NCI-H2029 (cell line): ENCODE data around the gene ST3GAL4.

ENCODE experiments used
- DNase-seq: peaks from one replicate; lab custom pipeline; 2025; lab: John Stamatoyannopoulos, UW

The ST3GAL4 gene

DNA sequence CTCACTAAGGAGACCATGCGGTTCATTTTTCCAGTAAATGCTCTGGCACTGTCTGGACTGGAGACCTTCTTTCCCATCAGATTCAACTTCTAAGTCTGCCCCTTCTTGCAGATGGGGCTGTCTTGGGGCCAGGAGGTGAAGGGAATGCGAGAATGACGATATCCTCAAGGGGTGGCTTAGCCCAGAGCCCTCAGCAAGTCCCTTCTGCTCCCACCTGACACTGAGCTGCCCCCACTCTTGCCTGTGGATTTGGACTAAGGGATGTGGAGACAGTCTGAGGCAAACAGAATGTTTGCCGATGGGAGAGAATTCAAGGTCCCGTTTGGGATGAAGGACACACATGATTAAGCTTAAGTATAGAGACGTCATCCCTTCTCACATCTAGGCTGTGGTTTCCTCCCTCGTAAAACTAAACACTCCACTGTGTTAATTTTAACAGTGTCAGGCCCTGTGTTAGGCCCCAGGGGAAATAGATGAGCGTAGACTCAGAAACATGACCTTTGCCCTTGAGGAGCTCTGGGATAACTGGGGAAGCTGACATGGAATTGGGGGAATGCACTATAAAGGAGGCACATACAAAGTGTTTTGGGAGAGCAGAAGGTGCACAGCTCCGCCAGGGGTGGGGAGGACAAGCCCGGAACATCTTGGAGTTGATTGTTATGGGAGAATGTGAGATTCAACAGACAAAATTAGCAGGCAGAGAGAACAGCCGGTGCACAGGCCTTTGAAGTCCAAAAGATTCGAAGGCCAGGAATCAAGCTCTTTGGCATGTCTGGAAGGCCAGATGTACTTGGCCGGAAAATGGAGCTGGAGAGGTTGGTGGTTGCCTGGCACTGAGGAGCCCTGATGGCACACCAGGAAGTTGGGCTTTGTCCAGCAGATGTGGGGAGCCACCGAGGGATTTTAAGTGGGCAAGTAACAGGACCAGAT lies 71.6 kb downstream of the ST3GAL4 start:
- peak; percentile 19 for DNase-seq

- DNase-seq = no peak
These were observed 75.3 kb downstream of the ST3GAL4 start for GRCh38 chr11:126430581-126431335.

DNA sequence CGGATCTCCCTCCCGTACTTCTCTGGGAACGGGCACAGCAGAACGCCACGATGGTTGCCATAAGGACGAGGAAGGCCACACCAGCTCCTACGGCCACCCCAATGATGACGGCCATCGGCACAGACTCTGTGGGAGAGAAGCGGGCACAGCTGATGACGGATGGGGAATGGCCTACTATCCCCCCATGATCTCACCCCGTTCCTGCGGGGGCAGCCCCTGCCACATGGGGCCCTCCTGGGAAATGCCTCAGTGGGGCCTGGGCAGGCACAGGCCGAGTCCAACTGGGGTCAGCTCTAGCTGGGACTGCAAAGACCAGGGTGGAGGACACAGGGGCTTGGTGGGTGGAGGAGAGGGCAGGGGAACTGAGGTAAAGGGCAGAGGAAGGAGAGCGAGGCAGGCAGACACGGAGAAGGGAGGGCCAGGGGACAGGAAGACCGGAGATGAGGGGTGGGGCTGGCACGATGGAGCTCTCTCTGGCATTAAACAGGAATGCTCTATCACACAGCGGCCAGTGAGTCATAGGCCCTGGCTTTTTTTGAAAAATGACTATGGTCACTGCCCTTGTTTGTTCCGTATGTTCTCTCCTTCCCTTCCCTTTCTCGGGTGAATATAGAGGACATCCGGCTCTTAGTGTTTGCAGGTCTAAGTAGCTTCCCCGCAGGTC lies 76.0 kb downstream of the ST3GAL4 start:
- DNase-seq = no peak

- DNase-seq = no peak
These were observed 76.6 kb downstream of the ST3GAL4 start for GRCh38 chr11:126432065-126432461.

DNA sequence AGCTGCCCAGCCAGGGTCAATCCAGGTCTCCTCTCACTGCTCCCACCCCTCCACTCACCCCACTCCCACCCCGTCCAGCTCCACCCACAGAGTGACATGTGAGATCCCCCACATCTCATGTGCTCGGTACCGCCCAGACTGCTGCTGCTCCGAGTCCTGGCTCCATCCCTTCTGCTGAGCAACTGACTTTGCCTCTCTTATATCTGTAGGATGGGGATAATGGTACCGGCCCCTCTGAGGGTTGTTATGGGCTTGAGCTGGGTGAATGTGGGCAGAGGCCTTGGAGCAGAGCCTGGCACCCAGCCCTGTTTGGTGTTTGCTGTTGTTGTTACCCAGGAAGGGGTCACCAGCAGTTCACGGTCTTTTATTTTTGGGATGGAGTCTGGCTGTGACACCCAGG lies 77.0 kb downstream of the ST3GAL4 start:
- no peak for DNase-seq

- DNase-seq = no peak
These were observed 77.9 kb downstream of the ST3GAL4 start for GRCh38 chr11:126433244-126433846.

- DNase-seq = no peak
These were observed 78.8 kb downstream of the ST3GAL4 start for GRCh38 chr11:126433989-126434949.

- DNase-seq = no peak
These were observed 79.5 kb downstream of the ST3GAL4 start for GRCh38 chr11:126434950-126435335.

DNA sequence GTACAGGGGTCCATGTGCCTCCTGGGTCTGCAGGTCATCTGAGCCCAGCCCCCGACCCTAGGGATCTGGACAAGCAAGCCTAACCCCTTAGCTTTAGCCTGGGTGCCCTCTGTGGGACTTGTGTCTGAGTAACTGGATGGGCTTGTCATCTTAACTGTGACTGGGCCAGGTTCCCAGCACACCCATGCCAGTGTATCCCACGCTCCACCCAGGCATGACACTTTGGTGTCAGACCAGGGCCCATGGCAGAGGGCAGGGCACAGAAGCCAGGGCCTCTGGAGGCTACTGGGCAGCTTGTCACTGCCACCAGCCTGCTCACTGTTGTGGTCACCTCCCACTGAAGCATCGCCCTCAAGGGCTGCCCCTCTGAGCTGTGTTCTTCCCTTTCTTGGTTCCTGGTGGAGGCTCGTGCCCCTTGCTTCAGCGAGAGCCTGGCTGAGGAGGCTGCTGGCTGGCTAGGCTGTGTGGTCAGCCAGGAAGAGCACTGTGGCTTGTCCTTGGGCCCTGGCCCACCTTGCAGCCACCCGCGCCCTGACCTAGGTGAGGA lies 80.8 kb downstream of the ST3GAL4 start:
- DNase-seq = no peak

- no peak for DNase-seq
These were observed 82.2 kb downstream of the ST3GAL4 start for GRCh38 chr11:126437731-126438130.

DNA sequence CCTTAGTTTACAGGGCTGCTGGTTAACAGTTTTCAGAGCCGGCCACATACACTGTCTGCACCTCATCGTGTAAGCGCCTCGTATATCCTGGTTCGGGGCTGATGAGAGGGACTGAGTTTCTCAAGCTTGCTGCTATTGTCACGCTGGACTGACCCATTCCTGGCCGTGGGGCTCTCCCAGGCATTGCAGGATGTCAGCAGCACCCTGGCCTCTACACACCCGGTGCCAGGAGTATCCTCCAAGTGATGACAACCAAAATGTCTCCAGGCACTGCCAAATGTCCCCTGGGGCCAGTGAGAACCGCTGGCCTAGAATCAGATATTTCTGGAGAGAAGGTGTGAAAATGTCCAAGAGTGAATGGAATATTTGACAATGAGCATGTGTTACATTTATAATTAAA lies 82.8 kb downstream of the ST3GAL4 start:
- DNase-seq = no peak

DNA sequence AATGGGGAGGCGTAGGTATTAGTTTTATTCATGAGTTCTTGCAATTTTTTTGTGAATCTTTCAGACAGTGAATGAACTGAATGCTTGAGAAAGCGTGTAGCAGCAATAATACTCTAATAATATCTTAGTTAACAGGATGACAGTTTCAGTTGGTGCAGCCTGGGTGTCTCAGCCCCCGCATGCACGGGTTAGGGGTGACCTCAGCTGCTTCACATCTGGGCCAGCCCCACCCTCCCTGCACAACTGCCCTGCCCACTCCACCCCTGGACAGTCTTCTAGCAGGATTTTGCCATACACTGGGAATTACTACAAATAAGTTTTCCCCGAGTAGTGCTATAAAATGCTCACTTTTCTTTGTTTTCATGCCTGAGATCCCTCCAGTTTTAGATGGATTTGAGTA lies 83.2 kb downstream of the ST3GAL4 start:
- DNase-seq = no peak

DNA sequence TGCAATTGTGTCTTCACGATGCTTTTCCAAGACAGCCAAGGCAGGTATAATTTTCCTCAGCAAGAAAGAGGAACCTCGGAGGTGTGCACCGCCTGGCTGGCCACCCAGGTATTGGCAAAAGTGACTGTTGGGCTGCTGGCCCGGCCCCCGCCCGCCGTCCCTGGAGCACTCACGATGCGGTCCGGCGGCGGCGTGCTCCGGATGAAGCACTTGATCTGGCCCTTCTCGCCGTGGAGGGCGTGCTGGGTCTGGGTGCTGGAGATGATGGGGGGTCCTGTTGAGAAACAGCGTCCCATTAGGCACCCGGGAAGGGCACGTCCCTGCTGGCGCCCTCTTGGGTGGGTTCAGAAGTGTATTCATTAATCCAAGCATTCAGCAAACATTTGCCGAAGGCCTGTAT lies 84.8 kb downstream of the ST3GAL4 start:
- no peak for DNase-seq

DNA sequence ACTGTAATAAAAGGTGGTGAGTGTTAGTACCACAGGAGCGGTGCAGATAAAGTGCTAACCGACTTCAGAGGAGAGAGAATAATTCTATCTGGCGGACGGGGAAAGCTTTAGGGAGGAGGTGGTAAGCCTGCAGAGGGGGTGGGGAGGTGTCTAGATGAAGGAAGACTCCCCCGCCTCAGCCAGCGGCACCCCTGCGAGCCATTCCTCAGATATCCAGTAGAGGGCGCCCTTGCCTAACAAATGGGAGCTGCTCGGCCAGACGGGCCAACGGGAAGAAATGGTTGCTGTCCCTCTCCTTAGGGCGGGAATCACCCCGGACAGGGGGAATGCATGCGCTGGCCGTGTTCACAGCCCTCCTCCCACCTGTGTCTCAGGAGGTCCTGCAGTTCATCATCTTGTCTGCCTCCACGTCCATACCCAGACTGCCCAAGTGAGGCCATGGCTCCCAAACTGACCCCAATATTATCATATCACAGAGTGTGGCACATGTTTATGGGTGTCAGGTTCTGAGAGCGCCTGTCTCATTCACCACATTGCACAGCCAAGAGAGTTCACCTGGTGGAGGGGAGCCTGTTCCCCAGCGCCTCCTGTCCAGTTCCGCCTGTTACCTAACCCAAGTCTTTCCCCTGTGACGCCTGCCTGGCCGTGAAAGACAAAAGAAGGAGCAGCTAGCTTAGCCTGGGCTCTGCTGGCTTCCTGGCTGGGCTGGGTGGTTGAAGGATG lies 85.5 kb downstream of the ST3GAL4 start:
- DNase-seq = peak; percentile 72

DNA sequence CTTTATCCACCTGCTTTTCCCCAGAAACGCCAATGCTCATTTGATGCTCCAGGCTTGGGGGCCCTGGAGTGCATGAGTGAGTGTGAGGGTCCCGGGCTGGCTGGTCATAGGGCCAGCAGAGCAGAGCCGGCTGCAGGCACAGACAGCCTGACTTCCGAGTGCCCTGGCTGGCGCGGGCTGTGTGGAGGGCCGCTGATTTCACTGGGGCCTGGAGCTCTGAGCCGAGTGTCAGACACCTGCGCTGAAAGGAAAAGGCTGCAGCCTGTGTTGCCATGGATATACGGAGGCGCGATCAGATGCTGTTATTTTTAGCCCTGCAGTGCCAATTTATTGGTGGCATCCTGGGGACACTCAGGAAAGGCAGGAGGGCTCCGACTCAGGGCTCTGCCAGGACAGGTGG lies 87.6 kb downstream of the ST3GAL4 start:
- DNase-seq = no peak

- DNase-seq = no peak
These were observed 88.6 kb downstream of the ST3GAL4 start for GRCh38 chr11:126444072-126444471.

DNA sequence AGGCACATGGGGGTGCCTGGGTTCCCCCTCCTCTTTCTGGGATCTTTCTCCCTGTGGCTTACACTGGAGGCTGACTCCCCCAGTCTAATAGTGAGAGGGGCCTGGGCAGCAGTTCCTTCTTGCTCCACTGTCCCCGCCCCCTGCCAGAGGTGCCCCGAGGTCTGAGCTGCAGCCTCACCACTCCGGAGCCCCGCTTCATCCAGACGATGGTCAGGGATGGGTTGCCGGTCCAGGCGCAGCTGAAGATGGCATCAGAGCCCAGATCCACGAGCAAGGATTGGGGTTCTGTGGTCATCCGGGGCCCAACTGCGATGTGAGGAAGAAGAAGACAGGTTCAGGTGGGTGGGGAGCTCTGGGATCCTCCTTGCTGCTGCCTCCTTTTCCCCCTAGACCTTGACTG lies 91.1 kb downstream of the ST3GAL4 start:
- DNase-seq = no peak

DNA sequence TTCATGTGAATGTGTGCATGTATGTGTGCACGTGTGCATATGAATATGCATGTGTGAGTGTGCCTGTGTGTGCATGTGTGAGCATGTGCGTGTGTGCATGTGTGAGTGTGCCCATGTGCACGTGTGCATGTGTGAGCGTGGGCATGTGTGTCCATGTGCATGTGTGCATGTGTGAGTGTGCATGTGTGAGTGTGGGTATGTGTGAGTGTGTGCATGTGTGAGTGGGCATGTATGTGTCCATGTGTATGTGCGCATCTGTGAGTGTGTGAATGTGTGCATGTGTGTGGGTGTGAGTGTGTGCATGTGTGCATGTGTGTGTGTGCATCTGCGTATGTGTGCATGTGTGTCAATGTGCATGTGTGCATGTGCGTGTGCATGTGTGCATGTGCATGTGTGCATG lies 94.7 kb downstream of the ST3GAL4 start:
- no peak for DNase-seq

DNA sequence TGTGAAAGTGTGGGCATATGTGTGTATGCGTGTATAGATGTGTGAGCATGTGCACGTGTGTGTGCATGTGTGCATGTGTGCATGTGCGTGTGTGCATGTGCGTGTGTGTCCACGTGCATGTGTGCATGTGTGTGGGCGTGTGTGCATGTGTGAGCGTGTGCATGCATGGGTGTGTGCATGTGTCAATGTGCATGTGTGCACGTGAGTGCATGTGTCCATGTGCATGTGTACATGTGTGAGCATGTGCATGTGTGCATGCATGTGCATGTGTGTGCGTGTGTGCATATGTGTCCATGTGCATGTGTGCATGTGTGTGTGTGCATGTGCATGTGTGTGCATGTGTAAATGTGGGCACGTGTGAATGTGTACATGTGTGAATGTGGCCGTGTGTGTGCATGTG lies 95.3 kb downstream of the ST3GAL4 start:
- DNase-seq = no peak

DNA sequence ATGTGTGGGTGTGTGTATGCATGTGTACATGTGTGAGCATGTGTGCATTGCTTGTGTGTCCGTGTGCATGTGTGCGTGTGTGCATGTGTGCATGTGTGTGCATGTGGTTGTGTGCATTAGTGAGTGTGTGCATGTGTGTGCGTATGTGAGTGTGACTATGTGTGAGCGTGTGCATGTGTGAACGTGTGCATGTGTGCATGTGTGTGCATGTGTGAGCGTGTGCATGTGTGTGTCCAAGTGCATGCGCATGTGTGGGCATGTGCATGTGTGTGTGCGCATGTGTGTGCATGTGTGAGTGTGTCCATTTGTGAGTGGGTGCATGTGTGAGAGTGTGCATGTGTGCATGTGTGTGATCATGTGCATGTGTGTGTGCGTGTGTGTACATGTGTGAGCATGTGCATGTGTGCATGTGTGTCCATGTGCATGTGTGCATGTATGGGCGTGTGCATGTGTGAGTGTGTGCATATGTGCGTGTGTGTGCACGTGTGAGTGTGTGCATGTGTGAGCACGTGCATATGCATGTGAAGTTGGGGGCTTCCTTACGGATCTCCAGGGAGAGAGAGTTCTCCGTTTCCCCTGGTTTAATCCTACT lies 95.8 kb downstream of the ST3GAL4 start:
- no peak for DNase-seq
